Measurements from ENCODE around the gene PRRX2.

DNA sequence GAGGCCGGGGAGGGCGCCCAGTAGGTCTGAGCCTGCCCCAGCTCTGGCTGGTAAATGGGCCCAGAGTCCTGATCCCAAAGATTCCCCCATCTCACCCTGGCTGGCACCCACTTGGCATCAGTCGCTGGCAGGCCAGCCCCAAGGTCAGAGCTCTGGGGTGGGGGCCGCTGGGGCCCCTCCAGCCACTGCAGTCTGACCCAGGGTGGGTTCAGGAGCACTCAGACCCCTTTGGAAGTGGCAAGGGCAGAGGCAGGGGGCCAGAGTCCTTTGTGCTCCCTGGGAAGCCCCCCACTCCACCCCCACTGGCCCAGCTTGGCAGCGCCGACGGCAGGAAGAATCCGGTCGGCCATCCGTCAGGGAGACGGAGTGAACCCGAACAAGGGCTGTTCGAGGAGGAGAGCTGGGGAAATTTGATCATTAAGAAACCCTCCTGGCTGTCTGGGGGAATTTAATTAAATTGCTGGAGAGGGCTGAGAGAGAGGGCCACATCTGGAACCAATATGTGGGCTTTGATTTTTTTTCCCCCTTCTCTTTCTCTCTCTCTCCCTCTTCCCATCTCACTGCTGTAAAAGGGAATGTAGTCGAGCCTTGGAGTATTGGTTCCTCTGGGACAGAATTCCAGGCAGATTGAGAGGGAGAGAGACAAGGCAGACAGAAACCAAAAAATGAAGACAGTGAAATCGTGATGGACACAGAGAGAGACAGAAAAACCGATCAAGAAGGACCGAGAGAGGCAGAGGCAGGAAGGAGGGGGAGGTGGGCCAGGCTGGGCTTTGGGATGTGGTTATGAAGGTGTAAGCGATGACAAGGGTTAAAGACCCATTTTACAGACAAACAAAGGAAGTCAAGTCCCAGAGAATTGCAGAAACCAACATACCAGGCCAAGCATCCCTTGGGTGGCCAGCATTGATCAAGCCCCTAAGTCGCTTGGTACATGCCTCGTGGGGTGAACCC is 15.4 kb upstream of the PRRX2 start:
- TF ChIP-seq CTCF (IDR thresholded peaks at IDR 0.05) = no peak
- no peak for TF ChIP-seq POLR2A (IDR thresholded peaks at IDR 0.05)
